ENCODE results near the gene NVL. TPM values are rescaled to one million over a fixed set of nuclear protein-coding genes. Genes with fewer than 3 reads are reported as not detected.

Gene NVL
- total RNA-seq, 3 donors from 2014 or later: 16.0 to 46.0 (median 30.8) TPM

DNA sequence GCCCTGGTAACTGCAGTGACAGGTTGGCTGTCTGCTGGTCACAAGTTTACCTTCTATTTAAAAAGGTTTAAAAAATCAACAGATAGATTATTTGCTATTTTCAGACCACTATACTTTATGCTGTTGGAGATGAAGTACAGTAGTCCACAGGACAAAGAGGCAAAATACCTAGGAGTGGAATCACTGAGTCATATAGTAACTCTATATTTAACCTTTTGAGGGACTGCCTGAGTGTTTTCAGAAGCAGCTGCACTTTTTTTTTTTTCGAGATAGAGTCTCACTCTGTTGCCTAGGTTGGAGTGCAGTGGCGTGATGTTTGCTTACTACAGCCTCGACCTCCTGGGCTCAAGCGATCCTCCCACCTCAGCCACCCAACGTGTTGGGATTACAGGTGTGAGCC lies 38.4 kb upstream of the NVL start:
- DNase-seq (ENCODE audit: low spot score in 2 of 2): no peak
- Histone ChIP-seq H3K27me3 (no peaks in the 10 kb centered on the region), H3K36me3 (no peaks in the 10 kb centered on the region), H3K4me1 (no peaks in the 10 kb centered on the region), H3K9me3 (no peaks in the 10 kb centered on the region), H3K4me3 (no peak overlapping the region), H3K27ac (no peak overlapping the region)
- TF ChIP-seq, protein P1, sequence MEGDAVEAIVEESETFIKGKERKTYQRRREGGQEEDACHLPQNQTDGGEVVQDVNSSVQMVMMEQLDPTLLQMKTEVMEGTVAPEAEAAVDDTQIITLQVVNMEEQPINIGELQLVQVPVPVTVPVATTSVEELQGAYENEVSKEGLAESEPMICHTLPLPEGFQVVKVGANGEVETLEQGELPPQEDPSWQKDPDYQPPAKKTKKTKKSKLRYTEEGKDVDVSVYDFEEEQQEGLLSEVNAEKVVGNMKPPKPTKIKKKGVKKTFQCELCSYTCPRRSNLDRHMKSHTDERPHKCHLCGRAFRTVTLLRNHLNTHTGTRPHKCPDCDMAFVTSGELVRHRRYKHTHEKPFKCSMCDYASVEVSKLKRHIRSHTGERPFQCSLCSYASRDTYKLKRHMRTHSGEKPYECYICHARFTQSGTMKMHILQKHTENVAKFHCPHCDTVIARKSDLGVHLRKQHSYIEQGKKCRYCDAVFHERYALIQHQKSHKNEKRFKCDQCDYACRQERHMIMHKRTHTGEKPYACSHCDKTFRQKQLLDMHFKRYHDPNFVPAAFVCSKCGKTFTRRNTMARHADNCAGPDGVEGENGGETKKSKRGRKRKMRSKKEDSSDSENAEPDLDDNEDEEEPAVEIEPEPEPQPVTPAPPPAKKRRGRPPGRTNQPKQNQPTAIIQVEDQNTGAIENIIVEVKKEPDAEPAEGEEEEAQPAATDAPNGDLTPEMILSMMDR (IDR thresholded peaks at IDR 0.05): no peak
- TF ChIP-seq POLR2A (IDR thresholded peaks at IDR 0.05) (no peak), POLR2AphosphoS5 (IDR thresholded peaks at IDR 0.05) (no peak)
- intact Hi-C loops (cut with DNase I; ENCODE audit: low total_unique reads): no loop called here

- intact Hi-C loops (cut with DNase I; ENCODE audit: low total_unique reads): no loop called here
- Histone ChIP-seq H3K4me1 (peaks cover 7% of the 10 kb centered on the region in 2 donors), H3K27ac (no peak overlapping the region), H3K9me3 (no peaks in the 10 kb centered on the region), H3K4me3 (no peak overlapping the region), H3K27me3 (no peaks in the 10 kb centered on the region), H3K36me3 (no peaks in the 10 kb centered on the region)
- DNase-seq (ENCODE audit: low spot score in 2 of 2): no peak
- TF ChIP-seq POLR2A (IDR thresholded peaks at IDR 0.05): no peak
- TF ChIP-seq, protein P1 (IDR thresholded peaks at IDR 0.05): no peak
- no peak for TF ChIP-seq POLR2AphosphoS5 (IDR thresholded peaks at IDR 0.05)
These were observed 29.2 kb upstream of the NVL start for GRCh38 chr1:224359207-224359606.

GRCh38 chr1:224358237-224358636 lies 28.3 kb upstream of the NVL start:
- H3K9me3 ChIP-seq: no peaks in the 10 kb centered on the region
- intact Hi-C loops (cut with DNase I; ENCODE audit: low total_unique reads): no loop called here
- peaks cover 7% of the 10 kb centered on the region in 2 donors for H3K4me1 ChIP-seq
- H3K27ac ChIP-seq: peak overlapping the region; percentile 93 to 96
- no peak for TF ChIP-seq POLR2AphosphoS5 (IDR thresholded peaks at IDR 0.05)
- TF ChIP-seq, protein P1 (IDR thresholded peaks at IDR 0.05): no peak
- DNase-seq (ENCODE audit: low spot score in 2 of 2): no peak
- H3K36me3 ChIP-seq: no peaks in the 10 kb centered on the region
- peak overlapping the region; percentile 79 to 94 (median 93) for H3K4me3 ChIP-seq
- no peaks in the 10 kb centered on the region for H3K27me3 ChIP-seq

DNA sequence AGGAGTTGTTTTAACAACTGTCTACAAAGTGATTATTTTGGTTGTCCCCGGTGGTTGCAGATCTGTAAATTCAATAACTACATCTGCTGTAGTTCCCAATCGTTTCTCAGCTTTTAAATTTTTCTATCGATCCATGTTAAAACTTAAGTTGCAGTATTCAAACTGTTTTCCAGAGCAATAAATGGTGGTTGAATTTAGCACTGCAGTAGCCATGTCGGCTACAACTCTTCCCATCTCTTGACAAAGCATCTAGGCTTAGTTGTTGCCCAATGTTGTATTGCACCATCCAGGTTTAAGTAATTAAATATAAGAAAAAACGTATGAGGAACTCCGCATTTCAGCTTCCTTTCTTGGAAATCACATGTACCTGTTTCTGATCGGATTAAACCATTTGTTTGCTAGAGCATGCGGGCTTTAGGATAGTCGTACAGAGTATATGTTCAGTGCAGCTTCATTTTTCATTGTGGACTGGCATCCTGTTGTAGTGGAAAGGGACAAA lies 27.7 kb upstream of the NVL start:
- peak overlapping the region; percentile 79 to 94 (median 93) for H3K4me3 ChIP-seq
- TF ChIP-seq, protein P1 (IDR thresholded peaks at IDR 0.05): peak in 2 of 3 donors; percentile 16 to 24
- no peak for TF ChIP-seq POLR2A (IDR thresholded peaks at IDR 0.05)
- intact Hi-C loops (cut with DNase I; ENCODE audit: low total_unique reads): no loop called here

DNA sequence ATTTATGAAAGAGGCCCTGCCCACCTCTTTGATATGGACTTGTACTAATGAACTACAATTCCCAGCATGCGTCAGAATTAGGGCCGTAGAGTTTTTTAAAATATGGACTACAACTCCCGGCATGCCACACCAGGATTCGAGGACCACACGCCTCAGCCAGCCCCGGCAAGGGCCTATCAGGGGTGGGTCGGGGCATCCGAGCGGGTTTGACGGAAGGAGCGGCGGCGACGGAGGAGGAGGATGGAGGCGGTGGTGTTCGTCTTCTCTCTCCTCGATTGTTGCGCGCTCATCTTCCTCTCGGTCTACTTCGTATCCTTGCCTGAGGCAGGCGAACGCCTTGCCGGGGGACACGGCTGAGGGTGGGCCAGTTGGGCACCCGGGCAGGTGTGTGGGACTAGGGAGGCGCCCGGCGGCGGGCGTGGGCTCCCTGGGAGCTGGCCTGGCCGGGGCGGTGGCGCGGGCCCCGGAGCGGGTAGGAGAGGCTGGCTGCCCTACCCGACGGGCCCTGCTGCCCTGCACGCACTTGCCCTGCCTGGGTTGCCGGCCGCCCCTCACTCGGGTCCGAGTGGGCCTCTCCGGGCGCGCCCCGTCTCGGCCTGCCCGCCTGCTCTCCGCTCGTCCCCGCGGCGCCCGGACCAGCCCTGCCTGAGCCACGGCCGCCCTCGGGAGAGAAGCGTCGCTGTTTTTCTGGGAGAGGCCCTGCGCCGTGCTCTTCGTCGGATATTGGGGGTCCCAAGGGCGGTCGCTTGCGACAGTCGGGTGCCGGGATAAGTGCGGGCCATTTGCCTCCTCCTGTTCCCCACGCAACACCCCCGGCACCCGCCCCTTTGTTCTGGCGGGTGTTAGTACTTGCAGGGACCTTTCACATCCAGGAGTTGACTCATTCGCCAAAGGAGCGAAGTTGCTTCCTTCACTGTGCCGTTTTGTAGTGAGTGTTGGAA lies 27.0 kb upstream of the NVL start, which contains the start of gene CNIH4:
CNIH4 (plus strand) TSS at position 195 of the 941 bp plus-strand sequence; CDS start at position 241, 46 bp downstream.
- Histone ChIP-seq H3K9me3 (no peaks in the 10 kb centered on the region), H3K4me3 (peak within 1 kb of the TSS; percentile 79 to 94 (median 93)), H3K27me3 (no peaks in the 10 kb centered on the region), H3K4me1 (peaks cover 7% of the 10 kb centered on the region in 2 donors), H3K36me3 (no peaks in the 10 kb centered on the region), H3K27ac (peak within 1 kb of the TSS; percentile 93 to 96)
- intact Hi-C loops (cut with DNase I; ENCODE audit: low total_unique reads): no loop called here
- peak; percentile 82 to 93 for DNase-seq (ENCODE audit: low spot score in 2 of 2)
- TF ChIP-seq, protein P1 (IDR thresholded peaks at IDR 0.05): no peak
- TF ChIP-seq POLR2A (IDR thresholded peaks at IDR 0.05) (peak; percentile 74), POLR2AphosphoS5 (IDR thresholded peaks at IDR 0.05) (peak; percentile 53 to 92 (median 88))

More for the DNA sequence above, 27.7 kb upstream of the NVL start:
- no peaks in the 10 kb centered on the region for H3K36me3 ChIP-seq
- H3K4me1 ChIP-seq: peaks cover 7% of the 10 kb centered on the region in 2 donors
- peak overlapping the region; percentile 93 to 96 for H3K27ac ChIP-seq
- DNase-seq (ENCODE audit: low spot score in 2 of 2): no peak
- no peaks in the 10 kb centered on the region for H3K9me3 ChIP-seq
- H3K27me3 ChIP-seq: no peaks in the 10 kb centered on the region

Measured in breast epithelium (tissue), 4 donors.